Stimulated activated CD4-positive, alpha-beta T cell treated with anti-CD3 and anti-CD28 coated beads, Interleukin-15, amount 100 ng/mL, for 48 hours (primary cell): Measurements from ENCODE around the gene RANBP9.

Experiments used
- DNase-seq, 2 donors: peaks; one replicate each; pipeline ENCODE4 v3.0.0-alpha.2; 2020; ENCODE audit warnings: low read depth in 2 of 2

The RANBP9 gene

GRCh38 chr6:13678255-13678983 lies 33.2 kb downstream of the RANBP9 start:
- DNase-seq: no peak

GRCh38 chr6:13677878-13678254 lies 33.8 kb downstream of the RANBP9 start:
- DNase-seq: no peak

- no peak for DNase-seq
Measured at GRCh38 chr6:13676551-13677156, 35.0 kb downstream of the RANBP9 start.

- no peak for DNase-seq
Measured at GRCh38 chr6:13674533-13675190, 37.0 kb downstream of the RANBP9 start.

GRCh38 chr6:13673825-13674444 lies 37.7 kb downstream of the RANBP9 start:
- DNase-seq: no peak

GRCh38 chr6:13673368-13673767 lies 38.3 kb downstream of the RANBP9 start:
- no peak for DNase-seq

GRCh38 chr6:13672904-13673303 lies 38.7 kb downstream of the RANBP9 start:
- DNase-seq: no peak

- DNase-seq: no peak
Measured at GRCh38 chr6:13671548-13672127, 40.0 kb downstream of the RANBP9 start.

GRCh38 chr6:13669476-13669875 lies 42.2 kb downstream of the RANBP9 start:
- DNase-seq: no peak

- DNase-seq: no peak
Measured at GRCh38 chr6:13668291-13668928, 43.2 kb downstream of the RANBP9 start.

GRCh38 chr6:13667655-13668054 lies 44.0 kb downstream of the RANBP9 start:
- DNase-seq: no peak

GRCh38 chr6:13666194-13667105 lies 45.2 kb downstream of the RANBP9 start:
- no peak for DNase-seq

GRCh38 chr6:13664703-13665352 lies 46.8 kb downstream of the RANBP9 start:
- DNase-seq: no peak

GRCh38 chr6:13663986-13664385 lies 47.6 kb downstream of the RANBP9 start:
- no peak for DNase-seq

- DNase-seq: no peak
Measured at GRCh38 chr6:13662651-13663334, 48.8 kb downstream of the RANBP9 start.

- no peak for DNase-seq
Measured at GRCh38 chr6:13661647-13662046, 50.0 kb downstream of the RANBP9 start.

- no peak for DNase-seq
Measured at GRCh38 chr6:13660893-13661292, 50.7 kb downstream of the RANBP9 start.

GRCh38 chr6:13660273-13660672 lies 51.4 kb downstream of the RANBP9 start:
- DNase-seq: no peak

GRCh38 chr6:13655700-13656099 lies 55.9 kb downstream of the RANBP9 start:
- DNase-seq: no peak

GRCh38 chr6:13654496-13654895 lies 57.1 kb downstream of the RANBP9 start:
- no peak for DNase-seq
